NCI-H2081 treated with DMSO at 0.1 percent for 48 hours (cell line): ENCODE data around the gene F8.

Source experiments
- DNase-seq: peaks from one replicate; lab custom pipeline; 2025; lab: John Stamatoyannopoulos, UW

The F8 gene

DNA sequence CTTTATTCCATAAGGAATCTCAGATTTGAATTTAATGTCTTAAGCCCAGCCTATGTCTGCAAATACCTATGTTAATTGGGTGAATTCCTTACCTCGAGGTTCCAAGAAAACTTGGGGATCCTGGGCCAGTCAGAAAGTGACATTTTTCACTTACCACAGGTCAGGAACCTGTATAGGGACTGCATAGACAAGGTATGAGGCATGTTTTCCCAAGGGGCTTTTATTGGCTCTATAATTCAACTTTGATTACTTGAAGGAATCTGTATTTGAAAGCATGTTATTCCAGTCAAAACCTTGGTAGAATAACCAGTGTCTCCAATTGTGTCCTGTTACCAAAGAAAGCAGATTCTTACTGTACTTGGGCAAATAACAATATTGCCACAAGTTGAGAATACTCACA lies 208.7 kb downstream of the F8 start:
- DNase-seq: no peak

DNA sequence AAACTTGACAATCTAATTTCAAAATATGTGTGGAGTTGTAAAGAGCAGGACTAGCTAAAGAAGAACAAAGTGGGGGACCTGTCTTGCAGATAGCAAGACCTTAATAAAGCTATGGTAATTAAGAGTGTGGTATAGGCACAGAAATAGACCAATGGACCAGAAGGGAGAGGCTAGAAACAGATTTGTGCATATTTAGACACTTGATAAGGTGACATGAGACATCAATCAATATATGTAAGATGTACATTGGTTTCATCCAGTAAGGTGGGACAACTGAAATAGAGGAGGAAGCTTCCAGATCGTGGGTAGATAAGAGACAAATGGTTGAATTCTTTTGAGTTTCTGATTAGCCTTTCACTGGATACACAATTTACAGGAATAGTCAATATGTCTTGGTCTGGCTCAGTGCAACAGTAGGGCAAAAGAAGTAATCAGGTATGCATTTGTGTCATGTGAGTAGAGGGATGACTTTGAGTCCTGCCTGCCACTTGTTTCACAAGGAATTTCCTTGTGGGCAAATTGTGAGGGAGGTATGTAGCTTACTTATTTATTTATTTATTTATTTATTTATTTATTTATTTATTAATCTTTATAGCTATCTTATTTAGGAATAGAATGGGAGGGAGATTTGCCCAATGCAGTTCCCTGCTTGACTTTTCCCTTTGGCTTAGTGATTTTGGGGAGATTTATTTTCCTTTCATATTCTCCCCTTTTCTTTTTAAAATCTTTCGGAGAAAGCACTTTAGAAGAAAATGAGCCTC lies 210.0 kb downstream of the F8 start:
- DNase-seq: no peak

DNA sequence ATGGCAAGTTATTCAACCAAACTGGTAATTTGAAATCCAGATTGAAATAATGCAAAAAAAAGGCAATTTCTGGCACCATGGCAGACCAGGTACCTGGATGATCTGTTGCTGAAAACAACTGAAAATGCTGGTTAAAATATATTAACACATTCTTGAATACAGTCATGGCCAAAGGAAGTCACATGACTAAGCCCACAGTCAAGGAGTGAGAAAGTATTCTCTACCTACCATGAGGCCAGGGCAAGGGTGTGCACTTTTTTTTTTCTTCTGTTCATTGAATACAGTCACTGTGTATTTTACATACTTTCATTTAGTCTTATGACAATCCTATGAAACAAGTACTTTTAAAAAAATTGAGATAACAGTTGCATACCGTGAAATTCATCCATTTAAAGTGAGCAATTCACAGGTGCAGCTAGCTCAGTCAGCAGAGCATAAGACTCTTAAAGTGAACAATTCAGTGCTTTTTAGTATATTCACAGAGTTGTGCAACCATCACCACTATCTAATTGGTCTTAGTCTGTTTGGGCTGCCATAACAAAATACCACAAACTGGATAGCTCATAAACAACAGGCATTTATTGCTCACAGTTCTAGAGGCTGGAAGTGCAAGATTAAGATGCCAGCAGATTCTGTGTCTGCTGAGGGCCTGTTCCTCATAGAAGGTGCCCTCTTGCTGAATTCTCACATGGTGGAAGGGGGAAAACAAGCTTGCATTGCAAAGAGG lies 212.4 kb downstream of the F8 start:
- DNase-seq: no peak

DNA sequence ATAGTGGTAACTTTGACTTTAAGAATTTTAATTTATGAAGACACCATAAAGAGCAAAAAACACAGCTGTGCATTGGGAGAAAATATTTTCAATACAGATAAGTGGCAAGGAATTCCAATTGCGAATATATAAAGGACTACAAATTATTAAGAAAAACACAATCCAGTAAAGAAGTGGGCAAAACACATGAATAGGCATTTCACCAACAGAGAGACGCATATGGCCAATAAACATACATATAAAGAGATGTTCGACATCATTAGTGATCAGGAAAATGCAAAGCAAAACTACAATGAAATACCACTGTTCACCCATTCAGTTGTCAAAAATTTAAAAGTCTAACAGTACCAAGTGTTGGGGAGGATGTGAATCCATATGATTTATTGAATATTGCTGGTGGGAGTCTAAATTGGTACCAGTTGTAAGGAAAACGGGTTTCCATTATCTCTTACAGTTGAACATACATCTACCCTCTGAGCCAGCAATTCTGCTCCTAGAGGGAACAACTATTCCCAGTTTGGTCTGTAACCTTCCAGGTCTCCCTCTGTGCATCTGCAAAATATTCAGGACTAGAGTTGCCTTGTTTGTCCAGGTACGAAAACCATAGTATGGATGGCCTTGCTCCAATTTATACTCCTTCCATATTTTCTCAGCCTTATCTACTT lies 215.6 kb downstream of the F8 start:
- DNase-seq: no peak

DNA sequence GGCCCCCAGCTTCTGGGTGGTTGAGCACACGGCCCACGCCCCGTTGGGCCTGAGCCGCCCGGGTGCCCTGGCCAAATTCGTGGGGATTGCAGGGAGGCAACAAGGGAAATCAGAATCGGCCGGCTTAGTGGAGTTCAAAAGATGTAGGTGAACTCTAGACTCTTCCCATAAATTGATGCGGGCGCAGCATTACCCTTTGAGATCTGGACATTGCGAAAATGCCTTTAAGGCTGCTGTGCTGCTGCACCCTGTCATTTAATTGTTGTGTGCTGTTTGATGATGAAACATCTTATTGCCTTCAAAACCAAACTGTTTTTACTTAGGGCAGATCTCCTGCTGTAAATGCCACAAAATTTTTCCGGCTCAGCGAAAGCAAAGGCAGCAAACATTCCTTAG lies 216.8 kb downstream of the F8 start:
- no peak for DNase-seq

DNA sequence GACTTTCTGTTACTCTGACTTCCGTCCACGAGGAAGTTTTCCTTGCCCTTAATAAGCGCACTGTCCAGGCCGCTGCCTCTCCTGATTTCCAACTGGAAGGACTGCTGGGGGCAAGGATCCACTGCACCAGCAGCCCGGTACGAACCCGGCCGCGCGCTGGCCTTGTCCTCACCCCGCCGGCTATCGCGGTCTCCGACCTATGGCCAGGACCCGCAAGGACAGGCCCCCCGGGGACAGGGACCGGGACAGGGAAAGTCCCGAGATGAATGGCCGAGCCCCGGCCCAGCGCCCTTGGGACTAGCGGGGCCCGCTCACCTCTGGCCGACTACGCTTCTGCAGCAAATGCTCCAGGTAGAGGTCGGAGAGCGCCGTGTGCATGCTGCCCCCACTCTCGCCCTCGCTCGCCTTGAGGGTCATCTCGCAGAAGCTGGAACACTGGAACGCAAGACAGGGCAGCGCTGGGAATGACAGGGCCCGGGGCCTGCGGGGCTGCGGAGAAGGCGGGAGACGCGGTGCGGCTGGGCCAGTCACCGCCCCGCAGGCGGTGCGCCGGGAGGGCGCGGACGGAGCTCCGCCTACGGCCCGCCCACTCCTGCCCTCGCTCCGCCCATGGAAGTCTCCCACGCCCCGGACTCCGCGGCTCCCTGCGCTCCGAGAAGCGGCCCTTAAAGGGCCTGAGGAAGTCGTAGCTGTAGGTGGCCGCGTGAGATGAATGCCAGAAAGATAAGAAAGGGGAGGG lies 217.4 kb downstream of the F8 start, which contains the start of gene MPP1:
Gene MPP1 (minus strand): TSS at position 529 of the 739 bp plus-strand sequence. CDS start 112 bp downstream, at position 417.
- DNase-seq: no peak

DNA sequence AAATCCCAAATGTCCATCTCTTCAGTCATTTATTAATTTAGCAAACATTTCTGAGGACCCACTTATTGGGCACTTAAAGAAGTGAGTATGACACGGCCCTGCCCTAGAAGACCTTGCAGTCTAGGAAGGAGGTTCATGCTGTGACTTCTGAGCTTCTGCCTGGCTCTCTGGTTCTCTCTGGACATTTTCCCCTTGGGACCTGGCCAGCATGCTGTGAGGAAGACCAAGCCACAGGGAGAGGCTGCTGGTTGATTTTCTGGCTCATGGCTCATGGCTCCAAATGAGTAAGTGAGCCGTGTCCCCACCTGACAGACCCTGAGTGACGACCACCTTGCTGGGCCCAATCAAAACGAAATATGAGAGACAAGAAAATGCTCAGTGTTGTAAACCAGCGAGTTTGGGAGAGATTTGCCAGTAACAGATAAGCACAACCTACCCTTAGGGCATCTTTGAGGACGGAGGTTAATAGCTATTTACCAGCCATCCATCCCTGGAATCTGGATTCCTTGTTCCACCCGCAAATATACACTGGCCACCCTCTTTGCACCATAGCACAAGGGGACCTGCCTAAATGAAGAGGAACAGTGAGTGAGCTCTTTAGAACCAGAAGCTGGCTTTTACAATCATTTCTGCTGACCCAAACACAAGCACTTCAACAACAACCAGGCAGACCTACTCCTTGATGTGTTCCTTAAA lies 218.1 kb downstream of the F8 start:
- no peak for DNase-seq

DNA sequence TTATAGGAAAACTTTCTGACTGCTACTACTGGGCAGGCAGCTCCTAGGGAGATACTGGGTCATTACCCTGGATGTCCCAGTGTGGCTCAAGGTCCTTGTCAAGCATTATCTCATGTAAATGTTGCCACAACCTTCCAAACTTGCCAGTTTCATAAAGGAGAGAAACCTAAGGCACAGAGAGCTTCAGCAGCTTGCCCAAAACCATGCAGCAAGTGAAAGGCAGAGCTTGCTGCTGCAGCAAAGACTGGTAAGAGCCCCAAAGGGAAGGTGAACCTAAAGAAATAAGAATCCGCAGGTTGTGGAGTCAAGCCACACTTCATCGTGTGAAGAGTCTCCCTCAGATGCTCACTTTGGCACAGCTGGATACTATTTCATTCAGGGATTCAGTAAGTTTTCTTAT lies 219.6 kb downstream of the F8 start:
- DNase-seq: no peak

DNA sequence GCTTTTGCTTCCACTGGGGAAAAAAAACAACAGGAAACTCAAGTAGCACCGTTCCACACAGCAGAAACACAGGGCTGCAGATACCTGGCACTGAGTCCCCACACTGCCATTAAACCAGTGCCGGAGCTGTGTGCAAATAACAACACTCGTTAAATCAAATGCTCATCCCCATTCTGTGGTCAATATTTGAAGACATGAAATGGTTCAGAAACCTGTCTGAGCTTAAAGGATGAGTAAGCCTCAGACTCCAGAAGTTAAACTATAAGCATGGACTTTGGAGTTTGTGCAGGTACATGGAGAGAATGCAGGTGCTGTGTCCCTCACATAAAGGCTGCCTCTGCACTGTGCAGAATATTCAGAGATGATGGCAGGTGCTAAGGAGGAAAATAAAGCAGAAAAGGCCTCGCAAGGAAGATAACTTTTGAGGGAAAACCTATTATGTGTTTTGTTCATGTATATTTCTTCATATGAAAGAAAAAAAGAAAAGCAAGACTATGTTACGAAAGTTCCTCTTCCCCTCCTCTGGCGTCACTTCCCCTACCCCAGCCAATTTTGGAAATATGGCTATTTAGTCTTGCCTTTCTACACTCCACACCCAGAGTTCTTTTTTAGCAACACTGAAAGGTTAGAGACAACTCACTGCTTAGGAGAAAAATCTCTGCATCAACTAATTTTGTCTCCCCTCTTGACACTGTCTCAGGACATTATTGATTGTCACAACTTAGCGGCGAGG lies 221.9 kb downstream of the F8 start:
- DNase-seq: no peak

DNA sequence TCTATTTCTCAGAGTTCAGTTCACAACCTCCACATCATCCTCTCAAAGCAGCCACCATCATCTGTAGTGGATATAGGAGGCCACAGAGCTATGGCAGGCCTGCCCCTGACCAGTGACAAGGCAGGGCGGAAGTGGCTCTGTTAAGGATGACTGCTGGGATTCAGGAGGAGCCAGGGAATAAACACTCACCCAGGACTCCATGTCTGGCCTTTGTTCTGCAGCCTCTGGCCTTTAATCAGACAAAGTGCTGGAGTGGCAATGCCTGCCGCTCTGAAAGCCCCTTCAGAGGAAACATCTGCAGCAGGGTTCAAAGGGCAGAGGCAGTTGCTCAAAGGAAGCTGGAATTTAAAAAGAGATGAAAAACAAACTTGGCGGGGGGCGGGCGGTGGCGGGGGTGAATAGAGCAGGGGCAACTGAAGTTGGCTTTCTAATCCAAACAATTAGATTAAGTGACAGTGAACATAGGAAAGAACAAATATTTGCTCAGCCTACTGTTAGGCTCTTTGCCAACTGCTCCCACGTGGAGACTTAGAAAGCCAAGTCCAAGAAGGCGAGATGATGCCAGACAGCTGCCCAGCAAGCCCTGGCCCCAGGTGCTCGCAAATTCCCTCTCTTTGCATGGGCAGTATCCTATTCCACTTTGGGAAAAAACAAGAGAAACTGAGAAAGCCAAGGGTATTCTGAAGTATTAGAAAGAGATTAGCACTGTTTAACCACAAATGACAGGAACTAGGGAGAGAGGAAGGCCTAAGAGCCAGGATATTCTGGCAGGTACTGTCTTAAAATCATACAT lies 222.8 kb downstream of the F8 start:
- peak; percentile 76 for DNase-seq

DNA sequence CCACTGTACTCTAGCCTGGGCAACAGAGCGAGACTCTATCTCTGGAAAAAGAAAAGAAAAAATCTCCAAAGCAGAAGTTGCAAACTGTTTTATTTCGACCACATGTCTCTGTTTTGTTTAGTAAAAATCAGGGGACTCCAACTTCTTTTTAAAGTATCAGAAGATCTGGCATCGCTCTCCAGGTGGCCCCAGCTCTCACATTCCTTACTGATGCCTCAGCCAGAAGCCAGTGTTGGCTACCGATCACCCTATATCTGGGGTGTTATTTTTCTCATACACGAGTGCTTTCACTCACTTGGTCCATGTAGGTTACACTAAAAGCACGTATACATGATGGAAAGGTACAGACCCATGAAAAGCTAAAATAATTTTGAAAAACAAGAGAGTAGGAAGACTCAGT lies 225.5 kb downstream of the F8 start:
- DNase-seq: no peak

DNA sequence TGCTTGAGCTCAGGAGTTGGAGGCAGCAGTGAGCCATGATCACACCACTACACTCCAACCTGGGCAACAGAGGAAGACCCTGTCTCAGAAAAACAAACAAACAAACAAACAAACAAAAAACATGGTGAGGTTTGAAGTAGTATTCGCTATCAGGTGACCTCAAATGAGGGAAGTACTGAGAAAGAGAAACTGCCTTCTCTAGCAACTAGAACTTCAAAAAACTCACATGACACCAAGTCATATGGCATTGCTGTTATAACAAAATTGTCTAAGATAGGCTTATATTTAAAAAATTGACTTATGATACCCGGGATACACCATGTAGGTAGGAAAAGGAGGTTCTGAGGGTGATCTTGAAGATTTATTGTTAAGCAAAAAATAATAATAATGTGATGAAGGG lies 227.5 kb downstream of the F8 start:
- no peak for DNase-seq

DNA sequence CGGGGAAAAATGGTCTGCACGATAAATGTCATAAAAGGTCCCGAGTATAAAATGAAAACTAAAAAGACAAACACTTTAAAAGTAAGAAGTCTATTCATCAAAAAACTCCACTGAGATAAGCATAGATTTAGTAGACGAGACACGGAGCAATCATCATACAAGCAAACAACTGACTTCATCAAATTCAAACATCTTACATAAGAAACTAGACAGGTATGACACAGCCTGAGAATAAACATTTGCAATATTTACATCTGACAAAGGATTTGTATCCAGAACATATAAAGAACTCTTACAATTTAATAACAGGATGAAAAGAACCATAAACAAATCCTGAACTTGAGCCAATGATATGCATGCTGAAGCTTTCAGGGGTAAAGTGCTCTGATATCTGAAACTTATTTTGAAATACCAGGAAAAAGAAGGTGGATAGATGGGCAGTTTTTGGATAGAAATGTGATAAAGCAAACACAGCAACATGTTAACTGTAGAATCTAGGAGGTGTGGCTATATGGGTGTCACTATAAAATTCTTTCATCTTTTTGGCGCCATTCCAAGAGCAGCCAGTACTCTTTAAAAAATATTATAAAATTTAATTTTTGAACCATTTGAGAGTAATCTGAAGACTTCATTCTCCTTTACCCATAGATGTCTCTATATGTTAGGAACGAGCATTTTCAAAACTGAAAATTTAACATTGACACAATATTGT lies 229.3 kb downstream of the F8 start:
- no peak for DNase-seq

DNA sequence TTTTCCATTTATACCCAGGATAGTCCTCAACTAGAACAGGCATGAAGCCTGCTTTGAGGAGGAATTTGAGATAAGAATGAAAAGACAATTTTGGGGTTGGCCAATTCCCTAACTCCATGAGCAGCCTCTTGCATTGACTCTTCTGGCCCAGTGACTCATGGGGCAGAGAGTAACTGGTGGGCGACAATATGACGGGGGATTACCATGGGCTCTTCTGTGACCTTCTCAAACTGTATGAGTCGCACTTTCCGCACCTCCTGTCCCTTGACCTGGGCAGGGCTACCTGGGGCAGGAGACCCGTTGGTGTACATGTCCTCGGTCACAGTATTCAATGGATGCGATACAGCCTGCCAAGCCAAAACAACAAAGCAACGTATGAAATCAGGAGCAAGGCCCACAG lies 230.6 kb downstream of the F8 start:
- DNase-seq: no peak

DNA sequence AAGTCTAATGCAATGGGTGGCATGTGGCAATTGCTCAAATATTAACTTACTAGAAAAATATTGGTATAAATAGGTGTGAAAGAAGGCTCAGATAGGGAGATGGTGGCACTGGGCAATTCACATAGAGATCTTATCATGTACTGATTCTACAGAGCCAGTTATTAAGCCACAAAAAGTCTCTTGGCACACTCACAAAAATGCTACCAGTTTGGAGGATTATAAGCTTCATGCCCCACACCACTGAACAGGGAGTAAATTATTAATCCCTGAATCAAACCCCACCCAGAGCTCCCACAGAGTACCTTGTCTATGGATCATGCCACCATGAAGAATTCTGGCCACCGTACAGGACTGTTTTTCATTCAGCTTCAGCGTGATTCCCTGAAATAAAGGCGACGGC lies 231.1 kb downstream of the F8 start:
- DNase-seq: no peak
